NB4 (cell line): ENCODE data around the gene FAM210A.

Experiments used
- DNase-seq: peaks from one replicate; pipeline ENCODE4 v3.0.0; 2010; ENCODE audit warnings: low read depth
- H3K4me3 ChIP-seq: one replicate; pipeline ENCODE4 v1.5.1; 2011; ENCODE audit warnings: mild to moderate bottlenecking, low read depth, low read length, moderate library complexity
- CTCF ChIP-seq: IDR thresholded peaks from one replicate; pipeline ENCODE4 v1.5.1; 2012; ENCODE audit warnings: low read depth, low read length
- MAX ChIP-seq: IDR thresholded peaks from 2 replicates; pipeline ENCODE4 v1.6.1; 2011; ENCODE audit warnings: low read depth, low read length
- MYC ChIP-seq: IDR thresholded peaks from 2 replicates; pipeline ENCODE4 v1.6.1; 2011; ENCODE audit warnings: low read depth, low read length
- POLR2A ChIP-seq: IDR thresholded peaks from 2 replicates; pipeline ENCODE4 v1.6.1; 2011; ENCODE audit warnings: mild to moderate bottlenecking; ENCODE audit not compliant: insufficient read length; ENCODE audit errors: extremely low read depth

Gene FAM210A

GRCh38 chr18:13633700-13634099 is 92.7 kb downstream of the FAM210A start:
- no peak overlapping the region for H3K4me3 ChIP-seq
- TF ChIP-seq MAX = no peak
- TF ChIP-seq CTCF = no peak
- no peak for TF ChIP-seq POLR2A
- TF ChIP-seq MYC = no peak
- DNase-seq = no peak

DNA sequence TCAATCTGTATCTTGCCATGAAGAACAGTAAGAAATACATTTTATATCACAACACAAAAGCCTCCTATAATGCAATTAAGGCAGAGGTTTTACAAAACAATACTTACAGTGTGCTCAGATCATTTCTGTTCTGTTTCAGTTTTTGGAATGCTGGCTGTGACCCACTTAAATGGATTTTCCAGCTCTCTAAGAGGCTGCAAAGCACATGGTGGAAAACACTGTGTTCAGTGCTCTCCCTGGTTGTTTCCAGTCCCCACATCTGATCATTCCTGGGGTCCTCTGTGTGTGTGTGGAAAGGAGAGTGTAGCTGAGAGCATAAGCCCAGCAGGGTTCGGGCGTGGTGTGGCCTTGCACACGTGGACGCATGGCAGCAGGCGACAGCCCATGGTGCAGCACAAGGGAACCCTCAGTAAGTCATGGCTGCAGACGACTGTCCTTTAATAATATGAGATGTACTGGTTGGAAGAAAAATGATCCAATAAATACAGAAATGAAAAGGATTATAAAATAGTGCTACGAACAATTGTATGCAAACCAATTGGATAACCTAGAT is 95.6 kb downstream of the FAM210A start:
- TF ChIP-seq MAX (no peak), MYC (no peak), CTCF (no peak), POLR2A (no peak)
- H3K4me3 ChIP-seq = no peak overlapping the region
- DNase-seq = no peak

DNA sequence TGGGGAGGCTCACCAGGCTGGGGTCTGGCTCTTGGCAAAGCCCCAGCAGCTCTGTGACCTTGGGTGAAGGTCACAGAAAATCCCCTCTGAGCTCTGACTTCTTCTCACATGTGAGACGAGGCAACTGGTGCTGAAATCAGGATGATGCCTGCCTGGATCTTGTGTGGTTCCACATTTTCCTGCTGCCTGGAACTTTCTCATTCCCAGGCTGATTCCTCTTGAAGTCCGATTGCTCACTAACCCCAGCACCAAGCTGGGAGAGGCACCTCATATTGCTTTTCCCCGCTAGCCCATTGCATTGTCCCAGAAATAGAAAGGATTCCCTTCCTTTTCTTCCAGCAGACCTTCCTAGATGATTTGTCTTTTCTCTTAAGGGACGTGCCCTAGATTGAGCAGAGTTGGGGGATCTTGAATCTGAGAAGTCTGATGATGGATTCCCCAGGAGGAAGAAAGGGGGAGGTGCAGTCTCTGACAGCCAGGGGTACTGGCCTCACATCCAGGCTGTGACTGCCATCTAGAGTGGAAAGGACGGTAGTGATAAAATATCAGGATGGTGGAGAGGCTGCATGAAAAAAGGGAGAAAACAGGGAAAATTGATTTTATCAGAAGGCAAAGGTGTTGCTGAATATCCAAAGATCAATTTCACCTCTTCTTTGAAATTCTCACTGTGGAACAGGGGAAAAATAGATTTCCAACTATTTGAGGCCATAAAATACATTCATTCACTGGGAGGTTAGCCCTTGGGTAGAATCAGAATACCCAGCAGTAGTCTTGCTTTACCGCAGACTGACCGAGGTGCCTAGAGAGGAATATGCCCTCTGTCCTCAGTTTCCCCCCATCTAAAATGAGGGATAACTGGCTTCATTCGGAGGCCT is 96.3 kb downstream of the FAM210A start:
- TF ChIP-seq MAX (no peak), POLR2A (no peak), CTCF (peak; percentile 54)
- DNase-seq = peak; percentile 62
- no peak overlapping the region for H3K4me3 ChIP-seq

GRCh38 chr18:13628211-13628610 is 98.1 kb downstream of the FAM210A start:
- no peak for DNase-seq
- TF ChIP-seq MYC (no peak), CTCF (no peak), POLR2A (no peak), MAX (no peak)
- H3K4me3 ChIP-seq = no peak overlapping the region

- TF ChIP-seq POLR2A = no peak
- TF ChIP-seq CTCF = no peak
- TF ChIP-seq MAX = no peak
- TF ChIP-seq MYC = no peak
- H3K4me3 ChIP-seq = no peak overlapping the region
Observed at GRCh38 chr18:13627639-13628038, 98.7 kb downstream of the FAM210A start.

More at GRCh38 chr18:13627639-13628038, 98.7 kb downstream of the FAM210A start:
- DNase-seq = no peak
